ENCODE data around the gene LSG1.

LSG1 gene

GRCh38 chr3:194671900-194672808 is at the start of gene LSG1:
Gene LSG1 (minus strand): TSS chr3:194672191. CDS start chr3:194672162, 29 bp downstream.
- no peaks in the 10 kb centered on the region for H3K9me3 ChIP-seq (ENCODE audit: low read depth, low read length)

GRCh38 chr3:194720048-194720447 is 48.1 kb upstream of the LSG1 start:
- H3K36me3 ChIP-seq (ENCODE audit: insufficient read depth, low read length): no peaks in the 10 kb centered on the region
- no peak overlapping the region for H3K4me3 ChIP-seq
- TF ChIP-seq POLR2AphosphoS5 (IDR thresholded peaks at IDR 0.05; ENCODE audit: borderline replicate concordance, low read depth, low read length) (no peak), EZH2 (IDR thresholded peaks at IDR 0.05) (no peak), FOXP2 (optimal IDR thresholded peaks at IDR 0.05; ENCODE audit: control extremely low read depth, extremely low read length, insufficient read depth) (no peak)
- no peaks in the 10 kb centered on the region for H3K9me3 ChIP-seq (ENCODE audit: low read depth, low read length)
- H3K9ac ChIP-seq (ENCODE audit: insufficient read length): no peak overlapping the region
- no peak for DNase-seq (ENCODE audit: low read depth, low spot score)
- no peak overlapping the region for H3K27ac ChIP-seq

More at GRCh38 chr3:194671900-194672808, at the start of gene LSG1:
- Histone ChIP-seq H3K9ac (ENCODE audit: insufficient read length) (peak within 1 kb of the TSS; percentile 99), H3K36me3 (ENCODE audit: insufficient read depth, low read length) (peaks cover 21% of the 10 kb centered on the region), H3K4me3 (peak within 1 kb of the TSS; percentile 88), H3K27ac (peak within 1 kb of the TSS; percentile 98)
- peak; percentile 95 for DNase-seq (ENCODE audit: low read depth, low spot score)
- TF ChIP-seq EZH2 (IDR thresholded peaks at IDR 0.05) (no peak), FOXP2 (optimal IDR thresholded peaks at IDR 0.05; ENCODE audit: control extremely low read depth, extremely low read length, insufficient read depth) (peak; percentile 72), POLR2AphosphoS5 (IDR thresholded peaks at IDR 0.05; ENCODE audit: borderline replicate concordance, low read depth, low read length) (peak; percentile 77)

GRCh38 chr3:194718079-194718478 is 46.1 kb upstream of the LSG1 start:
- H3K9me3 ChIP-seq (ENCODE audit: low read depth, low read length): no peaks in the 10 kb centered on the region
- H3K4me3 ChIP-seq: no peak overlapping the region
- H3K9ac ChIP-seq (ENCODE audit: insufficient read length): no peak overlapping the region
- H3K36me3 ChIP-seq (ENCODE audit: insufficient read depth, low read length): no peaks in the 10 kb centered on the region
- no peak for TF ChIP-seq EZH2 (IDR thresholded peaks at IDR 0.05)
- no peak for TF ChIP-seq FOXP2 (optimal IDR thresholded peaks at IDR 0.05; ENCODE audit: control extremely low read depth, extremely low read length, insufficient read depth)
- TF ChIP-seq POLR2AphosphoS5 (IDR thresholded peaks at IDR 0.05; ENCODE audit: borderline replicate concordance, low read depth, low read length): no peak
- no peak for DNase-seq (ENCODE audit: low read depth, low spot score)
- no peak overlapping the region for H3K27ac ChIP-seq

GRCh38 chr3:194715022-194715800 is 43.2 kb upstream of the LSG1 start:
- DNase-seq (ENCODE audit: low read depth, low spot score): no peak
- Histone ChIP-seq H3K4me3 (no peak overlapping the region), H3K27ac (no peak overlapping the region), H3K9ac (ENCODE audit: insufficient read length) (no peak overlapping the region), H3K36me3 (ENCODE audit: insufficient read depth, low read length) (no peaks in the 10 kb centered on the region), H3K9me3 (ENCODE audit: low read depth, low read length) (no peaks in the 10 kb centered on the region)
- TF ChIP-seq POLR2AphosphoS5 (IDR thresholded peaks at IDR 0.05; ENCODE audit: borderline replicate concordance, low read depth, low read length) (no peak), EZH2 (IDR thresholded peaks at IDR 0.05) (no peak), FOXP2 (optimal IDR thresholded peaks at IDR 0.05; ENCODE audit: control extremely low read depth, extremely low read length, insufficient read depth) (no peak)

GRCh38 chr3:194714564-194714963 is 42.6 kb upstream of the LSG1 start:
- H3K9ac ChIP-seq (ENCODE audit: insufficient read length): no peak overlapping the region
- no peak overlapping the region for H3K4me3 ChIP-seq
- H3K9me3 ChIP-seq (ENCODE audit: low read depth, low read length): no peaks in the 10 kb centered on the region
- TF ChIP-seq POLR2AphosphoS5 (IDR thresholded peaks at IDR 0.05; ENCODE audit: borderline replicate concordance, low read depth, low read length): no peak
- TF ChIP-seq FOXP2 (optimal IDR thresholded peaks at IDR 0.05; ENCODE audit: control extremely low read depth, extremely low read length, insufficient read depth): no peak
- no peak for TF ChIP-seq EZH2 (IDR thresholded peaks at IDR 0.05)
- H3K27ac ChIP-seq: no peak overlapping the region
- no peaks in the 10 kb centered on the region for H3K36me3 ChIP-seq (ENCODE audit: insufficient read depth, low read length)
- DNase-seq (ENCODE audit: low read depth, low spot score): no peak

GRCh38 chr3:194714137-194714455 is 42.1 kb upstream of the LSG1 start:
- TF ChIP-seq EZH2 (IDR thresholded peaks at IDR 0.05) (no peak), POLR2AphosphoS5 (IDR thresholded peaks at IDR 0.05; ENCODE audit: borderline replicate concordance, low read depth, low read length) (no peak), FOXP2 (optimal IDR thresholded peaks at IDR 0.05; ENCODE audit: control extremely low read depth, extremely low read length, insufficient read depth) (no peak)
- DNase-seq (ENCODE audit: low read depth, low spot score): no peak
- Histone ChIP-seq H3K9ac (ENCODE audit: insufficient read length) (no peak overlapping the region), H3K4me3 (no peak overlapping the region), H3K36me3 (ENCODE audit: insufficient read depth, low read length) (no peaks in the 10 kb centered on the region), H3K9me3 (ENCODE audit: low read depth, low read length) (no peaks in the 10 kb centered on the region), H3K27ac (no peak overlapping the region)

- no peak for TF ChIP-seq FOXP2 (optimal IDR thresholded peaks at IDR 0.05; ENCODE audit: control extremely low read depth, extremely low read length, insufficient read depth)
- no peak for TF ChIP-seq EZH2 (IDR thresholded peaks at IDR 0.05)
- Histone ChIP-seq H3K27ac (no peak overlapping the region), H3K4me3 (no peak overlapping the region), H3K36me3 (ENCODE audit: insufficient read depth, low read length) (no peaks in the 10 kb centered on the region), H3K9me3 (ENCODE audit: low read depth, low read length) (no peaks in the 10 kb centered on the region), H3K9ac (ENCODE audit: insufficient read length) (peak overlapping the region; percentile 16)
- no peak for DNase-seq (ENCODE audit: low read depth, low spot score)
These were observed 41.5 kb upstream of the LSG1 start for GRCh38 chr3:194713299-194714136.

- TF ChIP-seq FOXP2 (optimal IDR thresholded peaks at IDR 0.05; ENCODE audit: control extremely low read depth, extremely low read length, insufficient read depth) (no peak), EZH2 (IDR thresholded peaks at IDR 0.05) (no peak), POLR2AphosphoS5 (IDR thresholded peaks at IDR 0.05; ENCODE audit: borderline replicate concordance, low read depth, low read length) (no peak)
- Histone ChIP-seq H3K4me3 (no peak overlapping the region), H3K36me3 (ENCODE audit: insufficient read depth, low read length) (no peaks in the 10 kb centered on the region), H3K9ac (ENCODE audit: insufficient read length) (no peak overlapping the region), H3K9me3 (ENCODE audit: low read depth, low read length) (no peaks in the 10 kb centered on the region), H3K27ac (no peak overlapping the region)
- no peak for DNase-seq (ENCODE audit: low read depth, low spot score)
These were observed 39.9 kb upstream of the LSG1 start for GRCh38 chr3:194711913-194712312.
